GM12892 (cell line): ENCODE results near the gene PDZD7.

Experiments used
- POLR2A ChIP-seq: IDR thresholded peaks from 2 replicates; pipeline ENCODE4 v1.6.1; 2011; ENCODE audit warnings: low read depth, low read length, control low read depth
- POLR2AphosphoS5 ChIP-seq: IDR thresholded peaks from 2 replicates; pipeline ENCODE4 v1.6.1; 2011; ENCODE audit warnings: low read depth, low read length, control low read depth

DNA sequence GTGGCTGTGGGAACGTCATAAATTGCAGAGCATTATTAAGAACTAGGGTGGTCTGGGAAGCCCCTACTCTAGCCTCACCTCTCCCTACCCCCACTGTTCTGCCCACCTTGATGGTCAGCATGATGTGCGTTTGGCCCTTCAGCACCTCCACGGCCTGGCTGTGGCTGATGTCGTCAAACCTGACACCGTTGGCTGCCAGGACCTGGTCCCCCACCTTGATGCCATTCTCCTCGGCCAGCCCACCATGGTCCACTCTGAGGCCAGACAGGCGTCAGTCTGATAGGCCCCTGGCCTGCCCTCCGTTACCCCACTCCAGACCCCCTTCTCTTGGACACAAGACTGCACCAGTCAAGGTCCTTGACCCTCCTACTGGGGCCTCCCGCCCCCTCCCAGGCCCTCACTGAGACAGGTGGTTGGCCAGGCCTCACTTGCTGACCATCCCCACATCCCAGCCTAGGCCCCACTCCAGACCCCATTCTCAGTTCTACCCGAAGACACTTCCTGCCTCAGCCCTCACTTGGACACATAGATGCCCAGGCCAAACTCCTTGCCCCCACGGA is 9.2 kb downstream of the PDZD7 start:
- TF ChIP-seq POLR2A (no peak), POLR2AphosphoS5 (no peak)
